Activated naive CD4-positive, alpha-beta T cell treated with anti-CD3 and anti-CD28 coated beads, Interleukin-2, amount 50 U/mL, for 16 hours (primary cell): ENCODE results near the gene LPP.
"Not testable (repeated sequence)": the region's sequence is repeated elsewhere in the genome, so short reads cannot be mapped to it uniquely, and the experiment has no call there.

ENCODE experiments used
- DNase-seq: peaks from one replicate; pipeline ENCODE4 v3.0.0-alpha.2; 2020

Gene LPP

DNA sequence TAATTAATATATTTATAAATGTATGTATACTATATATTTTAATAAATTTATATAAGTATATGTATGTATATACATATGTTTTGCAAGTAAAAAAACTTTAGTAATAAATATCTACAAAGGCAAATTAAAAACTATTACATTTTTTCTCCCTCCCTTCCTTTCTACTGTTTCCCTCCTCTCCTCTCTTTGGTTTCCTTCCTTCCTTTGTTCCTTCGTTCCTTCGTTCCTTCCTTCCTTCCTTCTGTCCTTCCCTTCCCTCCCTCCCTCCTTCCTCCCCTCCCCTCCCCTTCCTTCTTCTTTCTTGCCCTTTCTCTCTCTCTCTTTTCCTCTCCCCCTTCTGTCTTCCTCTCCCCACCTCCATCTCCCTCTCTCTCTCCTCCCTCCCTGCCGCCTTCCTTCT, 423.6 kb downstream of the LPP start:
- no peak for DNase-seq

DNA sequence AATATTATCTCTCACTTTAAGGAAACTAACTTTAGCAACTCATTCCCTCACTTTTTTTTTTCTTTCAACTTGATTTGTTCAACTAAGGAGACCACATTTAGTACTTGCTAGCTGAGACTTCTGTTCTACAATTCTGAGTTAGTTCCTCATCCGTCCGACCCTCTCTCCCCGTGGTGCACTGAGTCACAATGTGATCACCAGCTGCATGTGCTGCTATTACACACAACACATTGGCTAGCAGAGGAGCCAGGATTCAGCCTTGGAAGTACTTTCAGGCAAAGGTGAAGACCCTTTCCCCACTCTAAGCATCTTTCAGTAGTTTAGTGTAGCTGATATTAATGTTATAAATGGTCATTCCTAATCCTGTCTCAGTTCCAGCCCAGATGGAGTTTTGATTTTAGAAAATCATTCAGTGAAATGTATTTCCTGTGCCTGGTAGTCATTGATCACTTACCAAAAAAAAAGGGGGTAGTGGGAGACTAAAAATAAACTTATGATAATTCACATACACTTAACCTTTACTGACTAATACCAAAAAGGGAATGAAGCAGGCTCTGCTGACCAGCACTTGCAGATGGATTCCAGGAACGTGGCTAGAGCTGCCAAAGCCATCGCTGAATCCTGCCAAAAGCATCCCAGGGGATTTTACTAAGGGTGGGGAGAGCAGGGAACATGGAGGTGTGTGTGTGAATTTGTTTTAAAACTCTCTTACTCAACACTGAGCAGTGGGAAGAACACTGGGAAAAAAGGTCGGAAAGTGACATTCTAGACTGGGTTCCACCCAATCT, 424.8 kb downstream of the LPP start:
- DNase-seq = no peak

DNA sequence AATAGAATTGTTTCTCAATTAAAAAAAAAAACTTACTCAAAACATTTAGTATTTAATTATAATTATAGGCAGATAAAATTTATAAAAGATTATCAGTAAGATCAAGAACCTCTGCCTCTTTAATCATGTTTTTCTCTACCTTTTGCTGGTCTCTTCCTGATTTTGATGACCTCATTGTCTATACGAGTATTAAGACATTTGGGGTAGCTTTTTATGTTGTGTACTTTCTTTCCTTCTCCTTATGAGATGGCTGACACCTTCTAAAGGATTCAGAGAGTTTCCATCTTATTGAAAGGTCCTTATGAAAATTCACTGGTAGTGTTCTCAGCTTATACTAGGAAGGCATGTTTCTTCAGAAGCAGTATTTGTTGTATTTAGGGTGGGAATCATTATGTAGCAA, 426.3 kb downstream of the LPP start:
- no peak for DNase-seq

DNA sequence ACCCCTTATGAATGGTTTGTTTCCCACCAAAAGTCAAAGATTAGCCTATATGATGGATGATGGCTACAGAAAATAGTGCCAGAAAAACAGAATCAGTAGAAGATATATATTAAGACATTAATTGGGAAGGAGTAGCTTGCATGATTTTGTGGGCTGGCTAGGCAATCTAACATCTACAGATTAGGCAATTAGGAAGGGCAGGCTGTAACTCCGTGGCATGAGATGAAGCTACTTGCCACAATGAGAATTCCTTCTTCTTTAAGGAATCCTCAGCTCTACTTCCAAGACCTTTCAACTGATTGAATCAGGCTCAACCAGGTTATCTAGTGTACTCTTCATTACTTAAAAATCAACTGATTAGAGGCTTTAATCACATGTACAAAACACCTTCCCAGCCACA, 426.7 kb downstream of the LPP start:
- DNase-seq = no peak

DNA sequence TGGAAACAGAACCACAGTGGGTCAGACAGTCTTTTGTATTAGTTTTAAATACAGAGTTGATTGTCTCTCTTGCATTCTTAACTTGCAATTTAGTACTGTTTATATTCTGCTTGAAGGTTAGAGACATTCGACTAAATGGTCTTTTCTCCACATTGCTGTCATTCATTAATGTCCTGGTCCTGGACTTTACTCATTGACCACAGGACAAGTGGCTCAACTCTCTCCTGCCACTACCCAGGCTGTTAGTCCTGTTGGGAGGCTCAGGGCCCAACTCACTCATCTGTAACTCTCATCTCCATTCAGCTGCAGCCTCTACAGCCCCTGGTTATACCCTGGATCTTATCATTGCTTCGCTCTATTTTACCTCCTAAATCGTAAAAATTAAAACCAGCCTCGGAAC, 427.4 kb downstream of the LPP start:
- DNase-seq = no peak

DNA sequence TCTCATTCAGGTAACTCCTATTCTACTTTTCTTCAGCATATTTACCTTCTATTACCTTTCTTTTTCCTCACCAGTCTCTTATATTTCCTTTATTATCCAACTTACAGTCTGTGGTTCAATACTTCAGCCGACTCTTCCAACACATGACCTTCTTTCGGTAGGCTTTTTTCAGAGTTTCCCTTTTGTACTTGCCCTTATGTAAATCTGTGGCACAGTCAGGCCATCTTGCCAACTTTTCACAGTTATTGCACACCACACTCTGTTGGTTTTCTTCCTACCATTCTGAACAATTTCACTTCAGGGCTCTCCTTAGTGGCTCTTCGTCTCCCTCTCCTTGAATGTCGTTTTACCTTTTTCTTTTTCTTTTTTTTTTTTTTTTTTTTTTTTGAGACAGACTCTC, 427.8 kb downstream of the LPP start:
- DNase-seq = no peak

DNA sequence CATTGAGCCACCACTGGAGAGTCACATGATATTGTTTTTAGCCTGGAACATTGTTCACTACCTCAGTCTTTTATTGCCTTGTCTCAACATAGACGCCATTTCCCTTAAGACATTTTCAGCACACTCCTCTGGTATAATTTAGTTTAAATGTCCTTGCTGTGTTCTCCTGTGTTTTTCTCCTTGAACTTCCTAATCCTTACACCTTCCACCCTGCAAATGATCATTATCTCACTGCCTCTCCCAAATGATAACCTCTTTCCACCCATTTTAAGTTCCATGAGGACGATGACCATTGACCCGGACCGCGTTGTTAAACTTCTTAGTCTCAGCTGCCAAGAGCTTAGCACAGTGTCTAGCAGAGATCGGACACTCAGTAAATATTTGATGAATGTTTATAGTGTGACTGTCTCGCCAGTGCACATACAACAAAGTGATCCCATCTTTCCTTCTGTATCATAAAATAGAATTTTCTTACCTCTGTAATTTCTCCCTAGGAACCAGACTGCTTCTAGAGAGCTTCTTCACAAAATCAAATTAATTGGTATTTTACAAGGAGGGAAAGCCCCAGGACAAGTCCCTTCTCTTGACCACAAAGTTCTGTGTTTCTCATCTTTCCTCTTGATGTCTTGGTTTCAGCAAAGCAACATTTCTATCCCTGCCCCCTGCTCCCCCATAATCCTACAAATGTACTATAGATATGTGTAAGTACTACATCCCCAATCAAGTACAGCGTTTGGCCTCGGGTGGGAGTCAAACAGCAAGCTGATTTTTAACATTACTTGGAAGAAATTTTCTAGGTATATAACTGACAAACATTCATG, 429.6 kb downstream of the LPP start:
- peak; percentile 13 for DNase-seq

DNA sequence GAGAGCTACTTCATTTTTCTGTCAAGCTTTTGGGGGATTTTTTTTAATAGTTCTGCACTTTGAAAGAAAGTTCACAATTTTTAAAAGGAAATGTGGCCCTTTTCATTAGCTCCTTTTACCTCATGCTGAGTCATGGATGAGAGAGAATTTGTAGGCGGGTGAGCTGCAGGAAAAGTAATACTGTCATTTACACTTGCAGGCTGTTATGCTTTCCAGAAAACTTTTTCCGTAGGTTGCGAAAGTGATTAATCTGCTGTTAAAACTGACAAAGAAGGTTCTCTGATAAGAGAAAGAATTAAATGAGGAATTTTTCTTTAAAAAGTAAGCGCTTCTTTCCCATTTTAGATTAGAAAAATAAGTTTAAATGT, 430.2 kb downstream of the LPP start:
- DNase-seq = peak; percentile 12

DNA sequence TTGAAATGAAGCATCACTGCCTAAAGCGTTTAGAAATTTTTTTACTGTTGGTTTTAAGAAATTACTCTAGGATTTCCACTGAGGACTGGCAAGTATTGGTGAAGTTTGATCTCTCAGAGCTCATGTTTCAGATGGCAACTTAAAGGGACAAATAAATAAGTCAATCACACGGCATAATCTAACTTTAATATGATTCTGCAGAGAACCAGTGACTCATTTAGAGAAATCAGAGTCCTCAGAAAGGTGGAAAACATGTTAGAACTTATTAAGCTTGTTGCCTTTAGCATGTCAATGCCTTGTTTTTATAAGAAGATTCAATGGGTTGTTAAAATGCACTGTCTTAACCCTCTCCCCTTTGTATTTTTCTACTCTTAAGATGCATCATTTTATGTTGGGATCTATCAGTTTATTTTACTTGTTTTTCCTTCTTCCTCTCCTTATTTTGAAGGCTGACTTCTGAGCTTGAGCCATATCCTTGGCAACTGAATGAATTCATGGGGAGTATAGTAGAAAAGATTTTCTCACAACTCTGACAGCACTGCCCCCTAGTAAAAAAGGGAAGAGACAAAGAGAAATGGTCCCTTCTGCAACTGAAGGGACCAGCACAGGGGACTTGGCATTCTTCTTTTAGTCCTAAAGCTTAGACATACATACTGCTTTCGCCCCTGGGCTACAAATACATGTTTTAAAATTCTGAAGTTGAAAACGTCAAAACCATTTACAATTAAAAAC, 431.2 kb downstream of the LPP start:
- no peak for DNase-seq

DNA sequence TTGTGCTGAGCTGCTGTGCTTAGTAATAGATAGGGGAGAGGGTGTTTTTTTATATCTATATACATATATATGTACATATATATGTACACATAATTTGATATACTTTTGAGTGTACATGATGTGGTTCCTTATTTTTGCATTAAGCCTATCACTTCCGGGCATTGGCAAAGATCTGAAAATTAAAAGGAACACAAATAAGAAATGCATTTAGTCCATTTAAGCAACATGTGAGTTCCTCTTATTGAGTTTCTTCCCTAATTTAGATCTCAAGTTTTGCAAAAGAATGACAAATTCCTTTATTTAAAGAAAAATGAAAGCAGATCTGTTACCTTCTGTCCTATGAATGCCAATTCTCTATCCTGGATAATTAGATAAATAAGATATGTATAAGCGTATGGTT, 435.1 kb downstream of the LPP start:
- DNase-seq = no peak

DNA sequence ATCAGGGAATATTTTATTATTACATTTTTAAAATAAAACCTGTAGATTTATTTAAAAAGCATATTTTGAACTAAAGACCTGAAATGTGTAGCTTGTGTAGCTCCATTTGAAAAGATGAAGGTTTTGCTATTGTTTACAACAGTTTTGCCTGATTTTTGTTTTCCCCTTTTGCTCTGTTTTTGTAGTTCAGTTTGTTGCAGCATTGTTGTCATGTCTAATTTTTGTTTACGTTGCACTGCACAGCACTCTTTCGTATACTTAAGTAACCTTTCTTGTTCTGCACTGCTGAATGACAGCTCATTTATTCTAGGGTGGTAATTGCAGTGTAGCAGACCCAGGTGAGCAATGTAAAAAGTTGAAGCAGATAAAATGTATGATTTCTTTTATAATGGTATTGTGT, 435.8 kb downstream of the LPP start:
- DNase-seq = no peak

DNA sequence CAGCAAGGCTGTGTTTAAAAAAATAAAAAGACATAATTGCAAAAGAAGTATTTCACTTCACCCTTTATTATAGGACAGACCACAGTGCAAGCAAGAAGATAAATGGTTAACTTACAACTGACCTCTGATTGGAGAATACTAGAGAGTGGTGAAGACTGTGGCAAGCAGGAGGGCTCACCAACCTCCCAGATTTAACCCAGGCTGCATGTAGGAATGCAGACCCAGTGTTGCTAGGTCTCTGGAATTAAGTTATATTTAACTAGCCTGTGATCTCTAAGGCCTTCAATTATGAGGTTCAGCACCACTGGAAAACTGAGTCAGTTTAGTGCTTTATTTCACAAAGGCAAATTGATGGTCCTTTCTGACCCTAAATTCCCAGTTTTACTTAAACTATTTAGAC, 436.6 kb downstream of the LPP start:
- DNase-seq = no peak

DNA sequence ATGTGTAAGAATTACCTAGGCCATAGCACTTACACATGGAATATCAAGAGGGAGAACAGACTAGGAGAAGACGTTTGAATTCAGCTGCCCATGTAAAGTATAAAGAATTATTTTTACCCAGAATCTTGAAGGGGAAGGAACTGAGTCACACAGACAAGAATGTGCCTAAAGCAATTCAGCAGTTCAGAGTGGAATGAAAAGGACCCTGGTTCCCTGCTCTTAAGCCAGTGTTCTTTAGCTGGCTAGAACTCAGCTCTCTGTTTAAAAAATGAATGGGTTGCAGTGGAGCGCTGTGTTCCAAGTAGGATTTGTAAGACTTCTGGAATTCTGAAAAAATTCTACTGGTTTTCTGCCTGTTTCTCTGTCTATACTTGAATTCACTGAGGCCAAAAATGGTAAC, 440.2 kb downstream of the LPP start:
- no peak for DNase-seq

DNA sequence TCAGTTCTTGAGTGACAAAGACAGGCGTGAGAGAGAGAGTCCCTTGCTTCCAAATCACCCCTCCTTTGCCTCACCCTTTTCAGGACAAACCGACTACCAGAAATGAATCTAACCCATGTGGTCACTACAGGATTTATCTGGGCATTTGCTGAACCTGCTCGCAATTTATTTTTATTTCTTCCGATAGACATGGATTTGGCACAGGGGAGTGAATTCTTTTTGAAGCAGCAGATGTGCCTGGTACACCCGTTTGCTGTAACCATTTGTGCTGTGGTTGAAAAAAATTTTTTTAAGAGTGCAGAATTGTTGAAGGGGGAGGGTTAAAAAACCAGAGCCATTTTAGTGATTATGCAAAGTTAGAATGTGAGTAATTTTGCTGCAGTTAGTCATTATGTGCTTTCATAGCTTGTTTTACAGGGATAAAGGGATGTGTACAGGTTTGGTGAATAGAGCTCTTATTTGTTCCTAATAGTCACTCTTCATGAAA, 442.0 kb downstream of the LPP start:
- DNase-seq = no peak

DNA sequence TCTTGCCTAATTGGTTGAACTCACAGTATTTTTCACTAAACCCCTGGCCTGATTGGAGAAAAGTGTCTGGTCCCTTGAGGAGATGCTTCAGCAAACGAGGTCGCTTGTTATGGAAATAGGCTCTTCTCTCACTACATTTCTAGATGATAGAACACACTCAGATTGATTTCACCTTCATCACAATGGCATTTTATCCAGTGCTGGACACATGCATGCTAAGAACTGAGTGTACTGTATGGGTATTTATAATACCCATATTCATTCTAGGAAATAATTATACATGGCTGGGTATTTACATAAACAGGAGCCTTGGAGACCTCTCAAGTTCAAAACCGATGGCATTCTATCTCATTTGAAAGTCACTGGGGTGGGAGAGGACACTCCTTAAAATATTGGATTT, 444.9 kb downstream of the LPP start:
- DNase-seq = no peak

DNA sequence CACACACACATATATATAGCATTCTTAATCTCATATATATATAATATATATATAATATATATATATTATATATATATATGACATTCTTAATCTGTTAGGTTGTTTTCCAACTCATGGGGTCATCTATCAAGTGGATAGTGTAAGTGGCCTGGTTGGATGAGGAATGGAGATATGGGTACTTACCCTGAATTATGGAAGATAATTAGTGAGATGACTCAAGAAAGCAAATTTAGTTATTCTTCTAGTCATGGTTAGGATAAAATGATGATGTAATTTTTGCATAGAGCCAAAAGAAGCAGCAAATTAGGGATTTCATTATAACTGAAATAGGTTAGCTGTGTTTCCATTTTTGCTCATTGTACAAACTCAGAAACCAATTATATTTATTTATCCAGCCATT, 448.2 kb downstream of the LPP start:
- no peak for DNase-seq

DNA sequence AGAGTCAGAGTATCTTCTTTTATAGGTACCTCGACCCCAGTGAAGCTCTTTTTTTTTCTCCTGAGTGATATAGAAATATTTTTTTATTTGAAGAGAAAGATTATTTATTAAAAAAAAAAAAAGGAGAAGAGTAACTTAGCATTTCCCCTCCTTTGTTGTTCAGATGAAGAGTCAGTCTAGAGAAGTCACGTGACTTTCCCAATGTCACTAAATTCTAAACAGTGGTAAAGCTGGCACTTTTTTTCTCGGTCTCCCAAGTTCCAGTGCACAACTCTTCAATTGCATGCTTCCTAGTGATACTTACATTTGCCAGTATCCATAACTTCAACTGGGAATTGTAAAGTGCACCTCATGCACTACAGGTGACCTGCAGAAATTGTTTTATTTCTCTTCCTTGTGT, 448.7 kb downstream of the LPP start:
- DNase-seq = no peak

DNA sequence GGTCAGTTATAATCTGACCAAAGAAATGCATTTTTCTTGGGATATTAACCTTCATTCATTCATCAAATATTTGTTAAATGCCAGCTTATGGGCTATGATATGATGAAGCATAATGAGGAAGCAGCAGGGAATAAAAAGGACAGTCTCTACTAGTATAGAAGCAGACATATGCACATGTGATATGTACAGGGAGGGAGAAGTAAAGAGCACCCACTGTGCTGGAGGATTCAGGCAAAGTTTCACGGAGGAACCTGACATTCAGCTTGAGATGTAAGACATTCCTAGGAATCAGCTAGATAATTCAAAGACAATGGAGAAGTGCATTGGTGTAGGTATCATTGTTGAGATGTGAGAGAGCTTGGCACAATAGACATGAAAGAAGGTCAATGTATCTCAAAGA, 450.7 kb downstream of the LPP start:
- no peak for DNase-seq

DNA sequence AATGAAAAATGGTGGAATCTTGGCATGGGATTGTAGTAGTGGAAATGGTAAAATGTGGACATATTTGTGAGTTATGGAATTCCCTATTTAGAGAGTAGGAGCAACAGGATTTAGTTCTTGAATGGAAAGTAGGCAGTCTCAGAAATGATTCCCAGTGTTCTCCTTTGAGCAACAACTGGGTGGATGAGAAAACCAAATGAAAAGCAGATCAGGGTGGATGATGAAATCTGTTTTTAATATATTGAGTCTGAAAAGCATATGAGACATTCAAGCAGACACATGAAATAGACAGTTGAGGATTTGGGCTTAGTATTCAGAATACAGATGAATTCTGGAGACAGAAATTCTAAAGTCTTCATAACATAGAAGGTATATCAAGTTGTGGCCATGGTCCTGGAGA, 451.3 kb downstream of the LPP start:
- DNase-seq = no peak

DNA sequence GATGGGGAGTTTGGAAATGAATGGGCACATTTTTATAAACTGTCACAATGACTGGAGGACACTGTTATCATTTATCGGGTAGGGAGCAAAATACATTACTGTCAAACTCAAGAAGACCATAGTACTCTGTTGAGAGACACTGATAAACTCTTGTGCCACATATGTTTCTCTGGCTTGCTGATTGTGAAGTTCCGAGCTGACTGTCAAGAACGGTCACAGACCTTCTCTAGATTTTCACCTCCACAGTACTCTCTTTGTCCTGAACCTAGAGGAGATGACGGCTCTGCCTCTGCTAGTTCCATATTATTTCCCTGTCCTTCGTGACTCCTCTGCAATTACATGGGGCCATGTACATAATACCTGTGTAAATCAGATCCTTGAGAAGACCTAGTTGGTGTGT, 451.9 kb downstream of the LPP start:
- no peak for DNase-seq

DNA sequence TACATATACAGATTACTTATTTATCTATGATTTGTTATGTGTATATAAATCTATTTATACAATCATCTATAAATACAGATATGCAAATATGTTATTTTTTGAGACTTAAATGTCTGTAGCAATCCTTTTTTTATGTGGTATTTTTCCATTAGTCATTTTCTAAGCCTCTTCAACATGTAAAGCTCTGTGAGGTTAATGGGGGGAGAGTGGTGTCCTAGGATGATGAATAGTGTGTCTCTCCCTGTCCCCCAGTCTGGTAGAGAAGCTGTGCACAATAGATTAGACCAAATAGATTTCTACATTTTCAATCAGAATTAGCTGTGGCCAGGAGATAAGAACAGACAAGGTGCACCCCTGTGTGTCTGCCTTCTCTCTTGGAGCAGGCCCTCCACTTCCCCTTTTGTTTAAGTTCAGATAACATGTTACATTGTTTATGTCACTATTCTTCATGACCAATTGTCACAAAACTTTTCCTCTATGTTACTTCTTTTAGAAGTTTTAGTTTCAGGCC, 453.9 kb downstream of the LPP start:
- no peak for DNase-seq

DNA sequence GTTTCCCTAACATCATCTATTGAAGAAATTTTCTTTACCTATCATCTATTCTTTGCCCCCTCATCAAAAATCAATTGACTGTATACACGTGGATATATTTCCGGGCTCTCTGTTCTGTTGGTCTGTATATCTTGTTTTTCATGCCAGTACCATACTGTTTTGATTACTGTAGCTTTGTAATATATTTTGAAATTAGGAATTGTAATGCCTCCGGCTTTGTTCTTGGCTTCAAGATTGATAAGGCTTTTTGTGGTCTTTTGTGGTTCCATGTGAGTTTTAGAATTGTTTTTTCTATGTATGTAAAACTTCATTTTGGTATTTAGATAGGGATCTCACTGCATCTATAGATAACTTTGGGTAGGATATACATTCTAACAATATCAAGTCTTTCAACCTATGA, 454.4 kb downstream of the LPP start:
- DNase-seq = no peak

DNA sequence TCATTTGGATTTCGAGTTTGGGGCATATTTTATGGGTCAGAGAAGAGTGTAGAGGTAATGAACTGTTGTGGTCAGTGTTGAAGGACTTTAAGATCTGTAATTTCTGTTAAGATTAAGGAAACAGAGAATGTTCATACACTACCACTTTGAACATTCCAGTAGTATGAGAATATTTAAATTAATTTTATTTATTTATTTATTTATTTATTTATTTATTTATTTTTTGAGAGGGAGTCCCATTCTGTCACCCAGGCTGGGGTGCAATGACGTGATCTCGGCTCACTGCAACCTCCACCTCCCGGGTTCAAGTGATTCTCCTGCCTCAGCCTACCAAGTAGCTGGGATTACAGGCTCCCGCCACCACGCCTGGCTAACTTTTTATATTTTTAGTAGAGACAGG, 459.8 kb downstream of the LPP start:
- DNase-seq = not testable (repeated sequence)

DNA sequence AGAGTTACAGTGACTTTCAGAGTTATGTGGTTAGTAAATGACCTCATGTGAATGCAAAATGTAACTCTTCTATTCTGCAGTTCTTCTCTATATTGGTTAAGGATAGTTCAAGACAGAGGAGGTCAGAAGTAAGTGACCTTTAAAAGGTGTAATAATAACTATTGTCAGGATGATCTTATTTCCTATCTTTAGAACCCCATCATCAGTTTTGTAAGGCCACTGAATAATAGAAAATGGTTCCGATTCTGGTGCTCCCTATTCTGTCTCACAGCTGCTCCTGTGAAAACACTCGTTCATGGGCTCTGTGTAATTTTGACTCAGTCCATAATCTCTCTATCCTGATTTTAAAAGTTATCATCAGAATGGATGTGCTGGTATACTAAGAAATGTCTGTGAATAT, 463.3 kb downstream of the LPP start:
- DNase-seq = no peak
